Mesodermal cell (in vitro differentiated cells): ENCODE results near the gene ZNF385B.
"Not testable (repeated sequence)": the region's sequence is repeated elsewhere in the genome, so short reads cannot be mapped to it uniquely, and the experiment has no call there.

ENCODE experiments used
- H3K27ac ChIP-seq: 2 replicates; pipeline ENCODE4 v1.7.0; 2013; ENCODE audit warnings: mild to moderate bottlenecking, low read depth, low read length, moderate library complexity; ENCODE audit not compliant: severe bottlenecking
- H3K36me3 ChIP-seq: 2 replicates; pipeline ENCODE4 v1.7.1; 2013; ENCODE audit warnings: mild to moderate bottlenecking, low read length, moderate library complexity; ENCODE audit not compliant: control insufficient read depth, insufficient read depth
- H3K4me1 ChIP-seq: one replicate; pipeline ENCODE4 v1.7.1; 2013; ENCODE audit warnings: mild to moderate bottlenecking, low read length; ENCODE audit not compliant: insufficient read depth, control insufficient read depth, poor library complexity, severe bottlenecking
- H3K4me3 ChIP-seq: 2 replicates; pipeline ENCODE4 v1.7.0; 2013; ENCODE audit warnings: low read length, control low read depth, mild to moderate bottlenecking; ENCODE audit not compliant: insufficient read depth, poor library complexity, severe bottlenecking; ENCODE audit errors: extremely low read depth
- H3K9me3 ChIP-seq: 2 replicates; pipeline ENCODE4 v1.7.1; 2013; ENCODE audit warnings: mild to moderate bottlenecking, low read length, moderate library complexity; ENCODE audit not compliant: control insufficient read depth
- WGBS, 2 experiments: methylation state at CpG; one replicate each; pipeline ENCODE4 v1.1.5; 2013; ENCODE audit warnings: missing lambda C conversion rate in 2 of 2; ENCODE audit not compliant: insufficient coverage in 2 of 2; 5-methylcytosine and 5-hydroxymethylcytosine counted together

The ZNF385B gene

DNA sequence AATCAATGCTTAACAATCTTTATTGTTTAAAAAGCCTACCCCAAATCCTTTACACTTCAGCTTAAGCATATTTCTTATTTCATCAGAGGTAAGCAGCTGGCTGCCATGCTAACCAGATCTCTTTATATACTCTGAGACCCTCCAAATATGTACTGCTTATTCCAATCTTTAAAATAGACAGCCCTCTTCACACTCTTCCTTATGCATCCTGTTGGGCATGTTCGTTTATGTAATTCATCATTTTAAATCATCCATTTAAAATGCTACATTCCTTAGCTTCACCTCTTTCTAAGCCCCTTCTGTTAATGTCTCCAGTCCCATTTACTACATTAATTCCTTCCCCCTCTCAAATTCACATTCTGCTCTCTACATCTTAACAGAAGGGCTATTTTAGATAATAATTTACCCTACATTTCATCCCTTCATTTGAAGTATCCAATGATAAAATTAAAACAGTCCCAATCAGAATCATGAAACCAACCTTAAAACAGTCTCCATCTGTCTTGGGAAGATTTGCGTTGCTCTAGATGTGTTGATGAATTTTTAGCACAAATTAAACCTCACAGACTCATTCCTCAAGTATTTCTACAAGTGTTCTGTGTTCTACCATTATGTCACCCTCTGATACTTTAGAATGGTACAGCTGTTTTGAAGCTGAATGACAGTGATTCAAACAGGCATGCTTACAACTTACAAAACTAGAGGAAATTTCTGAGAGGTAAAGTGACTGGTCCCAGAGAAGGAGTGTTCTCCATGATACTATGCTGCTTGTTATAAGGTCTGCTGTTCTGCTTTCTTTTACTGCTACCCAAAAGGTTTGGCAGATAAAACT is 59.1 kb downstream of the ZNF385B start:
- Histone ChIP-seq H3K4me1 (no peaks in the 10 kb centered on the region), H3K36me3 (no peaks in the 10 kb centered on the region), H3K27ac (no peak overlapping the region), H3K9me3 (no peaks in the 10 kb centered on the region), H3K4me3 (no peak overlapping the region)
- 92 to 100% methylated on average over 1 of the region's 2 CpGs for WGBS, 2 experiments

DNA sequence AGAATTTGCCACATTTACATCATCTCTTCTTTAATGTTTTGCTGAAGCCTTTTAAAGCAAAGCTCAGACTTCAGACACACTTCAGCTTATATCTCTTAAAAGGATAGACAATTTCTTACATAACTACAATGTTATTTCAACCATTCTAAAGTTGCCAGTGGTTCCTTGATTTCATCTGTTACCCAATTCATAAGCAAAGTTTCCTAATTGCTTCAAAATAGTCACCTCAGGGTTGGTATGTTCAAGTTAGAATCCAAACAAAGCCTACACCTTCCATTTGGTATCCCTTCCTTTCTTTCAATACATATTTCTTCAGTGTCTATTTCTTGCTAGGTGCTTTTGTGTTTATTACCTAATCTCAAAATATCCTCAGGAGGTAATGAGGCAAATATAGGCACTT is 60.6 kb downstream of the ZNF385B start:
- Histone ChIP-seq H3K36me3 (no peaks in the 10 kb centered on the region), H3K9me3 (no peaks in the 10 kb centered on the region), H3K4me3 (no peak overlapping the region), H3K27ac (no peak overlapping the region), H3K4me1 (no peaks in the 10 kb centered on the region)

DNA sequence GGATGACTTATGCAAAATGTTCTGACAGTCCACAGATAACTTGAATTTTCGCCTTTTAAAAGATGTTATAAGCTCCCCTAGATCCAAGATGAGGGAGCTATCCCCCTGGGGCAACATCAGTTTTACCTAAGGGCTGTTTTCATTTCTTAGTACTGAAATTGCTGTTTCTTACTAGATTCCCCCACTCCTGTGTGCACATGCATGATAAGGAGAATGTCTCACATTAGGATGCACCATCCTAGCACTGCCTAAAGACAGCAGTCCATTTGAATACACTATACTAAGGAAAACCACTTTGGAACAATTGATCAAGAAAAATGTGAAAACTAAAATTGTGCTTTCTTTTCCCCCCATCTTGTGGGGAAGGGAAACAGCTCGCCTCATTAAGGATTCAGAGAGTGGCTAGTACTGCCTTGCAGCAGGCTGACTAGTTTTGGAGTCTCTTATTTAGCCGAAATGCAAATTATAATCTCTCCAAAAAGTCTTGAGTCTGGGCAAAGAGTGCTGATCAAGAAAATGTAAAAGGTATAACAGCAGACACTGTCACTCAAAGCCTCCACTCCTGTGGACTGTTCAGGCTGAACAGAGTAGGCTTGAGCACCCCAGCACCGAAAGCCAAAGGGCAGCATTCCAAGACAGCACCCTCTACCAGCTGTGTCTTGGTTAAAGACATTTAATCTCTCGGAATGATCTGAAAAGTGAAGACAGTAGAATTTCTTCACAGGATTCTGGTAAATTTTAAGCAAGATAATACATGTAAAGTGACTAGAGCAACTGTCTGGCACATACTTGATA is 65.0 kb downstream of the ZNF385B start:
- Histone ChIP-seq H3K4me1 (no peaks in the 10 kb centered on the region), H3K36me3 (no peaks in the 10 kb centered on the region), H3K27ac (no peak overlapping the region), H3K4me3 (no peak overlapping the region), H3K9me3 (no peaks in the 10 kb centered on the region)
- 89% methylated on average over 3 of the region's 5 CpGs; no CpG with 5 or more reads in 1 of the 2 experiments for WGBS, 2 experiments

DNA sequence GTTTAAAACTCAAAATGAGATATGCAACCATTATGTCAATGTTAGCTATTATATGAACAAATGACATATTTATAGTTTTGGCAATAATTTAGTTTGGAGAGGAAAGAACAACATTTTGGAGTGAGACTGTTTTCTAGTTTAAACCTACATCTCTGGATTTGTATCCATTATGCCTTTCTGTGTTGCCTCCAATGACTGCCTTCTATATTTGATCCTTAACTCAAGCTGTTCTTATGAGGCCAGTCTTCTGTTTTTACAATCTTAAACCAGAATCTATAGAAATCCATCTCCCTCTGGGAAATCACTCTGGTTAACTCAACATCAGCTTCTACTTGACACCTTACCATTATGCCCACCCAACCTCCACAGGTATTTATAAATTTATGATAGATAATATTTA is 67.5 kb downstream of the ZNF385B start:
- no peak overlapping the region for H3K4me3 ChIP-seq
- no peaks in the 10 kb centered on the region for H3K9me3 ChIP-seq
- no peaks in the 10 kb centered on the region for H3K4me1 ChIP-seq
- no peak overlapping the region for H3K27ac ChIP-seq
- no peaks in the 10 kb centered on the region for H3K36me3 ChIP-seq

DNA sequence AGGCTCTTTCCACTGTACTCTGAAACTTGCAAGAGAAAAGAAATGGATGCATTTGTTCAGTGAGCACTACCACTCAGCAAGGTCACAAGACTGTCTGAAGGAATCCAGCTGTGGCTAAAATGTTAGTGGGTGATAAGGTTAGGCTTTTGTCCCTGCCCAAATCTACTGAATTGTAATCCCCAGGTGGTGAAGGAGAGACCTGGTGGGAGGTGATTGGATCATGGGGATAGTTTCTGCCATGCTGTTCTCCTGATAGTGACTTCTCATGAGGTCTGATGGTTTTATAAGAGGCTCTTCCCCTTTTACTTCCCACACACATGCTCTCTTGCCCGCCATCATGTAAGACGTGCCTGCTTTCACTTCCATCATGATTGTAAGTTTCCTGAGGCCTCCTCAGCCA is 68.2 kb downstream of the ZNF385B start:
- H3K27ac ChIP-seq: no peak overlapping the region
- no peak overlapping the region for H3K4me3 ChIP-seq
- no peaks in the 10 kb centered on the region for H3K9me3 ChIP-seq
- 80% methylated on average over 2 of the region's 2 CpGs; no CpG with 5 or more reads in 1 of the 2 experiments for WGBS, 2 experiments
- H3K36me3 ChIP-seq: no peaks in the 10 kb centered on the region
- H3K4me1 ChIP-seq: no peaks in the 10 kb centered on the region

DNA sequence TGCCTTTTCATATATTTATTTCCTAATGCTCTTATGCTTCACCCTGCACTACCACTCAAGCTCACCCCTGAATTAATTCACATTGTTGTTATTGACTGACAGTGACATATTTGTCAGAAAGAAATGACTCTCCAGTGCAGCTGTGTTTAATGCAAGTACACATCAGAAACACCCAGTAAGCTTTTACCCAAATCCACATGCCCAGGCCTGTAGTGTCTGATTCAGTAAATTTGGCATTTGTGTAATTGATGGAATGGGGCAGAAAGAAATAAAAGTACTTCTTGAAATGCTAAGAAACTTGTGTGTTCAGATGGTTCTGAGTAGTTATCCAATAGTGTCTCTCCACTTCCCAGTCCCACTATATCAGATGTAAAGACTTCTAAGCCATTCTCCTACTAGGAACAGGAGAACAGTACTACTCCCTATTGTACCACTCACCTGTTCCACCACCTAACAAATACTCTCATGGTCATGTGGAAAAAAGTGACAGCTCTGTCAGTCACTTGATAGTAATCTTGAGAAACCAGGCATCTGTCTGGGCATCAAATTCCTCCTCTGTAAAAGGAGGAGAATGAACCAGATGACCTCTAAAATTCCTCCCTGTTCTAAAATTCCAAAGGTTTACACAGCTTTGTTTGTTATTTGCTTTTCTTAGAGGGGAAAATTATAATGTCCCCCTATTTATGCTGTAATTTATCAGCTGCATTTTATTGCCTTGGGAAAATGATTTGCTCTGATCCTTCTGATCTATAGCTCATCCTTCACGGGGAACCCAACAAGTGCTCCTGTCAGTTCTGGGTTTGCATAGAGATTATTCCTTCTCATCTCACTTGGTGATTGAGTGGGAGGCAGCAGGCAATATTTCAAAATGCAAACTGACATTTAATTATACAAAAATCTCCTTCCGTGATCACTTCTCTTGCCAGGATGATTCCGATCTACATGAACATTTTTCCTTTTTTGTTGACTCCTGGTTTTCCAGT is 70.9 kb downstream of the ZNF385B start:
- no peaks in the 10 kb centered on the region for H3K36me3 ChIP-seq
- H3K9me3 ChIP-seq: no peaks in the 10 kb centered on the region
- no peaks in the 10 kb centered on the region for H3K4me1 ChIP-seq
- H3K27ac ChIP-seq: no peak overlapping the region
- no peak overlapping the region for H3K4me3 ChIP-seq
- WGBS, 2 experiments: 92 to 96% methylated on average over 2 of the region's 3 CpGs

DNA sequence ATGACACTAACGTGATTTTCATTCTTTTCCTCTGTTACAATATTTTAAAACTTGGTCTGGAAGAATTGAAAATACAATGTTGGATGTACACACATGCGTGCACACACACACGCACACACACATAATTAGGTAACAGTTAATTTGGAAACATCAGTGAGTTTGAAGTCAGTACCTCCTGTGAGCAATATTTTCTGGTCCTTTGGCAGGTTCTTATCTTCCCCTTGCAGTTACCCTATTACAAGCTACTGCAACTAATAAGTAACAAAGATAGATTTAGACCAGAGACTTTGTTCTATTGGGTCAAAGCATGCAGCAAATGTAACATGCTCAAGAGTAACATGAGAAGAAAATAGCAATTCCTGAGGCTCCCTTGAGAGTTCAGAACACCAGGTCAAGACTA is 73.3 kb downstream of the ZNF385B start:
- H3K4me3 ChIP-seq: no peak overlapping the region
- H3K4me1 ChIP-seq: no peaks in the 10 kb centered on the region
- H3K36me3 ChIP-seq: no peaks in the 10 kb centered on the region
- no peaks in the 10 kb centered on the region for H3K9me3 ChIP-seq
- no CpG with 5 or more reads among the region's 3 CpGs for WGBS, 2 experiments
- no peak overlapping the region for H3K27ac ChIP-seq

DNA sequence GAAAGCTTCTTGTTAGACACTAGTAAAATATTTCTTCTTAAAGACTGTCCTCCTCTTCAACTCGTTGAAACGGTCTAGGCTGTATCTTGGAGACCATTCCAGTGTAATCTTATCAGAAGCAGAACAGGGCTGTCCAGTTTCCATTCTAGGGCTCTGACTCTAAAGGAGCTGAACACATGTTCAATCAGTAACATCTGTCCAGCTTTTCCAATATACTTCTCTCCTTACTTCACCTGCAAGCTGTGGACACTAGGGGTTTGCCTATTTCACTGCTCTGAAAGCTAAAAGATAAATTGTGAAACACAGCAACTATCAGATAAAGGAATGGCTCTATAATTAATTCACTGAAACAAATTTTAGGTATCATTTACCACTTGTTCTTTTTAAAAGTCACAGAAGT is 73.8 kb downstream of the ZNF385B start:
- 84 to 100% methylated on average over 2 of the region's 2 CpGs for WGBS, 2 experiments
- no peaks in the 10 kb centered on the region for H3K9me3 ChIP-seq

DNA sequence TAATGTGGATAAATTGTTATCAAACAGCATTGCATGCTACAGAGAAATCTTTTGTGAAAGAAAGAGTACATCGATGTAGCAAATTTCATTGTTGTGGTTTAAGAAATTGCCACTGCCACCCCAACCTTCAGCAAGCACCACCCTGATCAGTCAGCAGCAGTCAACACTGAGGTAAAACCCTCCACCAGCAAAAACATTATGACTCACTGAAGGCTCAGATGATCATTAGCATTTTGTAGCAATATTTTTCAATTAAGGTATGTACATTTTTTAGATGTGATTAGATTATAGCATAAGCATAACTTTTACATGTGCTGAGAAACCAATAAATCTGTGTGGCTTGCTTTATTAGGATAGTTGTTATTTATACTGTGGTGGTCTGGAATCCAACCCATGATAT is 75.5 kb downstream of the ZNF385B start:
- WGBS, 2 experiments: 100% methylated on average over 1 of the region's 1 CpG; no CpG with 5 or more reads in 1 of the 2 experiments
- H3K27ac ChIP-seq: no peak overlapping the region
- no peaks in the 10 kb centered on the region for H3K4me1 ChIP-seq
- no peaks in the 10 kb centered on the region for H3K9me3 ChIP-seq
- H3K4me3 ChIP-seq: no peak overlapping the region
- no peaks in the 10 kb centered on the region for H3K36me3 ChIP-seq

More for the DNA sequence above, 73.8 kb downstream of the ZNF385B start:
- Histone ChIP-seq H3K4me3 (no peak overlapping the region), H3K36me3 (no peaks in the 10 kb centered on the region), H3K4me1 (no peaks in the 10 kb centered on the region), H3K27ac (no peak overlapping the region)

DNA sequence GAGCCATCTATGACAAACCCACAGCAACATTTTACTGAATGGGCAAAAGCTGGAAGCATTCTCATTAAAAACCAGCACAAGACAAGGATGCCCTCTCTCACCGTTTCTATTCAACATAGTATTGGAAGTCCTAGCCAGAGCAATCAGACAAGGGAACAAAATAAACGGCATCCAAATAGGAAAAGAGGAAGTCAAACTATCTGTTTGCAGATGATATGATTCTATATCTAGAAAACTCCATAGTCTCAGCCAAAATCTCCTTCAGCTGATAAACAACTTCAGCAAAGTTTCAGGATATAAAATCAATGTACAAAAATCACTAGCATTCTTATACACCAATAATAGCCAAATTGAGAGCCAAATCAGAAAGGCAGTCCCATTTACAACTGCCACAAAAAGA is 79.1 kb downstream of the ZNF385B start:
- H3K4me1 ChIP-seq, H3K4me3 ChIP-seq, H3K9me3 ChIP-seq, H3K36me3 ChIP-seq, H3K27ac ChIP-seq: not testable (repeated sequence)
- WGBS, 2 experiments: 60% methylated on average over 1 of the region's 2 CpGs; no CpG with 5 or more reads in 1 of the 2 experiments
